Keratinocyte (primary cell): ENCODE results near the gene DENND4C.

Experiments
- CTCF ChIP-seq, 3 experiments: IDR thresholded peaks in 1 of 3; conservative IDR thresholded peaks in 1 of 3; optimal IDR thresholded peaks in 1 of 3; 2 replicates in 2 of 3; 3 replicates in 1 of 3; pipeline versions ENCODE3 to v1.5.1; 2011; ENCODE audit warnings: low read length in 3 of 3, mild to moderate bottlenecking in 3 of 3, moderate library complexity in 2 of 3, control low read depth in 1 of 3, inconsistent platforms in 1 of 3; ENCODE audit not compliant: insufficient read depth in 2 of 3; ENCODE audit errors: extremely low read depth in 1 of 3
- EZH2 ChIP-seq: IDR thresholded peaks from one replicate; pipeline ENCODE4 v1.6.1; 2012; ENCODE audit warnings: inconsistent platforms, mild to moderate bottlenecking, low read length, moderate library complexity

GRCh38 chr9:19373527-19373926 lies 143.0 kb downstream of the DENND4C start:
- TF ChIP-seq CTCF (optimal IDR thresholded peaks at IDR 0.05 in 1 of 3, IDR thresholded peaks at IDR 0.05 in 1 of 3, conservative IDR thresholded peaks at IDR 0.05 in 1 of 3; ENCODE audit: extremely low read depth in 1 of 3, insufficient read depth in 2 of 3, low read length in 3 of 3) (no peak), EZH2 (no peak)
